A549 (cell line): ENCODE data around the gene GSK3B. TPM values are rescaled to one million over a fixed set of nuclear protein-coding genes. Genes with fewer than 3 reads are reported as not detected.

Experiments
- ATAC-seq, 2 experiments: fragments of 200-7000 bp in 1 of 2; fragments of >200 bp in 1 of 2; cut with Nextera tagmentation in 1 of 2; cut with Tn5 transposase in 1 of 2; 3 replicates each; pipeline versions ENCODE4 v1.8.0 to v1.9.1; 2018 to 2020; ENCODE audit warnings: mild to moderate bottlenecking in 1 of 2, moderate library complexity in 1 of 2
- CTCF ChIA-PET: fragments of 300-600 bp; sonication (Branson Sonifier 250); formaldehyde crosslinking; extraction: SDS; loops from one replicate; lab custom pipeline; 2021; ENCODE audit warnings: antibody characterized with exemption, inconsistent platforms; lab: Yijun Ruan, JAX
- POLR2A ChIA-PET: fragments of 350-600 bp; formaldehyde crosslinking; extraction: SDS; loops from one replicate; lab custom pipeline; 2021; ENCODE audit warnings: antibody characterized with exemption, inconsistent platforms; lab: Yijun Ruan, JAX
- DNase-seq, 2 experiments: peaks; one replicate each; pipeline versions ENCODE4 v3.0.0 to v3.0.0-alpha.2; 2011 to 2016; ENCODE audit warnings: low read depth in 1 of 2, low spot score in 1 of 2
- FAIRE-seq: peaks from 2 replicates; lab custom pipeline; 2011; peaks lifted over from hg19 to GRCh38; lab: Jason Lieb, UNC
- H3K27ac ChIP-seq, 2 experiments: fragments of >200 bp; sonication (Bioruptor Twin); formaldehyde crosslinking; 3 replicates each; pipeline ENCODE4 v1.5.1; 2016 to 2017
- H3K4me1 ChIP-seq: fragments of >200 bp; sonication (Bioruptor Twin); formaldehyde crosslinking; 3 replicates; pipeline ENCODE4 v1.6.1; 2016
- H3K4me2 ChIP-seq: fragments of >200 bp; sonication (Bioruptor Twin); formaldehyde crosslinking; 3 replicates; pipeline ENCODE4 v1.6.1; 2016
- H3K4me3 ChIP-seq: fragments of >200 bp; sonication (Bioruptor Twin); formaldehyde crosslinking; 3 replicates; pipeline ENCODE4 v1.5.1; 2016
- H3K9me3 ChIP-seq: fragments of >200 bp; sonication (Bioruptor Twin); formaldehyde crosslinking; 3 replicates; pipeline ENCODE4 v1.6.1; 2016
- BCL3 ChIP-seq: fragments of >200 bp; sonication (Bioruptor Twin); formaldehyde crosslinking; IDR thresholded peaks from 3 replicates; pipeline ENCODE4 v1.6.1; 2016
- CEBPB ChIP-seq, 2 experiments: fragments of >200 bp in 1 of 2; sonication (Bioruptor Twin) in 1 of 2; formaldehyde crosslinking in 1 of 2; IDR thresholded peaks; 2 replicates each; pipeline ENCODE4 v1.6.1; 2012 to 2016
- CTCF ChIP-seq: fragments of >200 bp; sonication (Bioruptor Twin); formaldehyde crosslinking; IDR thresholded peaks from 3 replicates; pipeline ENCODE4 v1.5.1; 2016
- EP300 ChIP-seq, 2 experiments: fragments of >200 bp; sonication (Bioruptor Twin); formaldehyde crosslinking; IDR thresholded peaks; 2 replicates in 1 of 2; 3 replicates in 1 of 2; pipeline ENCODE4 v1.6.1; 2016 to 2017
- FOSB ChIP-seq: fragments of 250-450 bp; sonication (Bioruptor Pico); IDR thresholded peaks from 2 replicates; pipeline ENCODE4 v1.5.0; 2020; ENCODE audit warnings: mild to moderate bottlenecking, moderate library complexity
- GATA3 ChIP-seq: IDR thresholded peaks from 2 replicates; pipeline ENCODE4 v1.6.1; 2012; ENCODE audit warnings: borderline replicate concordance
- HOXA7 ChIP-seq: fragments of 250-450 bp; sonication (Bioruptor Pico); IDR thresholded peaks from 2 replicates; pipeline ENCODE4 v1.5.0; 2020; ENCODE audit warnings: mild to moderate bottlenecking, moderate library complexity
- JUN ChIP-seq, 2 experiments: fragments of >200 bp; sonication (Bioruptor Twin); formaldehyde crosslinking; IDR thresholded peaks; 2 replicates in 1 of 2; 3 replicates in 1 of 2; pipeline ENCODE4 v1.6.1; 2016 to 2017
- KDM5A ChIP-seq: fragments of 200-600 bp; sonication (generic); IDR thresholded peaks from 2 replicates; pipeline ENCODE4 v1.6.1; 2016; ENCODE audit warnings: antibody characterized with exemption, mild to moderate bottlenecking
- MAZ ChIP-seq: fragments of 150-350 bp; IDR thresholded peaks from 2 replicates; pipeline ENCODE4 v1.6.1; 2014; ENCODE audit warnings: antibody characterized with exemption, low read depth, low read length, borderline replicate concordance
- PHF8 ChIP-seq: fragments of 200-600 bp; sonication (generic); IDR thresholded peaks from 2 replicates; pipeline ENCODE4 v1.6.1; 2016; ENCODE audit warnings: low read depth, mild to moderate bottlenecking, antibody characterized with exemption, moderate library complexity, borderline replicate concordance
- POLR2A ChIP-seq: IDR thresholded peaks from 2 replicates; pipeline ENCODE4 v1.6.1; 2012; ENCODE audit warnings: mild to moderate bottlenecking, low read length
- RCOR1 ChIP-seq: fragments of 150-350 bp; IDR thresholded peaks from 2 replicates; pipeline ENCODE4 v1.6.1; 2014; ENCODE audit warnings: antibody characterized with exemption, low read length, low read depth
- REST ChIP-seq: fragments of 200-600 bp; sonication (generic); IDR thresholded peaks from 2 replicates; pipeline ENCODE4 v1.6.1; 2016; ENCODE audit warnings: antibody characterized with exemption, mild to moderate bottlenecking, moderate library complexity
- RFX5 ChIP-seq: fragments of 450-650 bp; IDR thresholded peaks from 2 replicates; pipeline ENCODE4 v1.7.1; 2014; ENCODE audit warnings: antibody characterized with exemption, mild to moderate bottlenecking, moderate library complexity
- SREBF2 ChIP-seq: fragments of 450-650 bp; IDR thresholded peaks from 2 replicates; pipeline ENCODE4 v1.6.1; 2014; ENCODE audit warnings: mild to moderate bottlenecking, moderate library complexity
- WGBS: methylation state at CpG from one replicate; pipeline ENCODE4 v1.1.6; 2017; ENCODE audit errors: missing lambda C conversion rate; 5-methylcytosine and 5-hydroxymethylcytosine counted together
- polyA plus RNA-seq, 4 experiments: library from polyadenylated mRNA; depleted of rRNA in 3 of 4; stranded (reverse); fragments of >200 nt; fragmentation: RNase III in 1 of 4; extraction: RNeasy Plus Mini Kit Qiagen cat#74134 plus additional on column Dnase treatment in 1 of 4; gene quantifications; 2 replicates in 3 of 4; 3 replicates in 1 of 4; pipeline ENCODE4 v1.2.3, GENCODE V29; 2011 to 2017
- TF ChIP-seq, protein P1 (sequence below): IDR thresholded peaks from 2 replicates; pipeline ENCODE4 v1.6.1; 2012
- TF ChIP-seq, protein P2 (sequence below): IDR thresholded peaks from 2 replicates; pipeline ENCODE4 v1.6.1; 2012; ENCODE audit warnings: low read depth, borderline replicate concordance
- TF ChIP-seq, protein P3 (sequence below): fragments of 250-450 bp; sonication (Bioruptor Pico); IDR thresholded peaks from 2 replicates; pipeline ENCODE4 v1.5.0; 2021; ENCODE audit warnings: mild to moderate bottlenecking, moderate library complexity, borderline replicate concordance

GSK3B gene
- polyA plus RNA-seq, 2 of the 4 experiments (the other 2 are of a cell fraction): 30.0 to 49.8 TPM

DNA sequence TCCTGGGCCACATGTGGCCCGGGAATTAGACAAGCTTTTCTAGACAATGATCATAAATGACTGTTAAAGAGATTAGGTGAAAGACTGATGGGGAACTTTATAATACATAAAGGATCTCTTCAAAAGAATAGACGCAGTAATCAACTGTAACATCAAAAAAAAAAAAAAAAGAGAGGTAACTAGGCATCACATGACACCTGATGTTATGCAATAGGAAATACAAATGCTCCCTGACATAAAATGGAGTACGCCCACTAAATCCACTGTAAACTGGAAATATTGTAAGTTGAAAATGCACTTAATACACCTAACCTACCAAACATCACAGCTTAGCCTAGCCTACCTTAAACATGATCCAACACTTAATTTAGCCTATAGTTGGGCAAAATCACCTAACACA, 27.2 kb downstream of the GSK3B start:
- Histone ChIP-seq H3K4me3 (no peak overlapping the region), H3K4me2 (no peak overlapping the region), H3K4me1 (peaks cover 17% of the 10 kb centered on the region; the same call in 2 of the 3 replicates), H3K27ac (no peak overlapping the region), H3K9me3 (no peaks in the 10 kb centered on the region)
- ChIA-PET CTCF (no interaction called here), POLR2A (no interaction called here)
- DNase-seq: no peak
- ATAC-seq: no peak
- peak; percentile 35 to 41; a peak in 2 of 4 replicates for TF ChIP-seq CEBPB (IDR thresholded peaks at IDR 0.05)
- TF ChIP-seq FOSB (CRISPR knock-in tag): no peak
- 91% methylated on average over 3 of the region's 3 CpGs for WGBS
- no peak for FAIRE-seq

DNA sequence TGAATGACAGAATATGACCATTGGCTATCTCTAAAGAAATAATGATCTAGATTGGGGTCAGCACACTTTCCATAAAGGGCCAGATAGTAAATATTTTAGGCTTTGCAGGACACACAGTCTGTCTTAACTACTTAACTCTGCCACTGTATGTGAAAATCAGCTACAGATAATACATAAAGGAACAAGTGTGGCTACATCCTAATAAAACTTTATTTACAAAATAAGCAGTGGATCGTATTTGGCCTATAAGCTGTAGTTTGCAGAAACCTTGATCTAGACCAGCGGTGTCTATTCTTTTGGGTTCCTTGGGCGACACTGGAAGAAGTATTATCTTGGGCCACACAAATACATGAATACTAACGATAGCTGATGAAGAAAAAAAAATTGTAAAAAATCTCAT, 27.6 kb downstream of the GSK3B start:
- ATAC-seq (no peak), DNase-seq (no peak), FAIRE-seq (no peak)
- peaks cover 14% of the 10 kb centered on the region; the same call in 2 of the 3 replicates for H3K4me1 ChIP-seq
- CTCF ChIA-PET: no interaction called here
- H3K4me3 ChIP-seq: no peak overlapping the region
- 93% methylated on average over 4 of the region's 4 CpGs for WGBS
- H3K27ac ChIP-seq: no peak overlapping the region
- no peaks in the 10 kb centered on the region for H3K9me3 ChIP-seq
- no peak overlapping the region for H3K4me2 ChIP-seq
- POLR2A ChIA-PET: no interaction called here
- TF ChIP-seq REST (no peak), GATA3 (no peak), RFX5 (no peak), CTCF (no peak)

DNA sequence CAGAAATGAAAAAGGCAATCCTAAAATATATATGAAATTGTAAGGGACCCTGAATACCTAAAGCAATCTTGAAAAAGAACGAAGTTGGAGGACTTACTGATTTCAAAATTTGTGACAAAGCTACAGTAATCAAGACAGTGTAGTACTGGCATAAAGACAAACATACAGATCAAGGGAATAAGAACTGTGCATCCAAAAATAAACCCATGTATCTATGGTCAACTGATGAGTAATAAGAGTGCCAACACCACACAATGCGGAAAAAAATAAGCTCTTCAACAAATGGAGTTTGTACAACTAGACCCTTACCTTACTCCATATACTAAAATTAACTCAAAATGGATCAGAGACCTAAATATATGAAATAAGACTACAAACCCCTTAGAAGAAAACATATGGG, 29.6 kb downstream of the GSK3B start:
- ChIA-PET CTCF (no interaction called here), POLR2A (no interaction called here)
- no peak overlapping the region for H3K4me2 ChIP-seq
- H3K4me1 ChIP-seq: peaks cover 3% of the 10 kb centered on the region; the same call in 1 of the 3 replicates
- no peaks in the 10 kb centered on the region for H3K9me3 ChIP-seq
- WGBS: 78% methylated on average over 2 of the region's 2 CpGs
- no peak for DNase-seq
- ATAC-seq: no peak
- no peak overlapping the region for H3K27ac ChIP-seq
- FAIRE-seq: no peak
- no peak overlapping the region for H3K4me3 ChIP-seq
- no peak for TF ChIP-seq RFX5
- TF ChIP-seq, protein P1, sequence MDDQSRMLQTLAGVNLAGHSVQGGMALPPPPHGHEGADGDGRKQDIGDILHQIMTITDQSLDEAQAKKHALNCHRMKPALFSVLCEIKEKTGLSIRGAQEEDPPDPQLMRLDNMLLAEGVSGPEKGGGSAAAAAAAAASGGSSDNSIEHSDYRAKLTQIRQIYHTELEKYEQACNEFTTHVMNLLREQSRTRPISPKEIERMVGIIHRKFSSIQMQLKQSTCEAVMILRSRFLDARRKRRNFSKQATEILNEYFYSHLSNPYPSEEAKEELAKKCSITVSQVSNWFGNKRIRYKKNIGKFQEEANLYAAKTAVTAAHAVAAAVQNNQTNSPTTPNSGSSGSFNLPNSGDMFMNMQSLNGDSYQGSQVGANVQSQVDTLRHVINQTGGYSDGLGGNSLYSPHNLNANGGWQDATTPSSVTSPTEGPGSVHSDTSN: no peak
- TF ChIP-seq EP300 (IDR thresholded peaks at IDR 0.05): no peak
- no peak for TF ChIP-seq REST
- no peak for TF ChIP-seq POLR2A
- TF ChIP-seq MAZ: no peak
- TF ChIP-seq KDM5A: no peak
- TF ChIP-seq, protein P2, sequence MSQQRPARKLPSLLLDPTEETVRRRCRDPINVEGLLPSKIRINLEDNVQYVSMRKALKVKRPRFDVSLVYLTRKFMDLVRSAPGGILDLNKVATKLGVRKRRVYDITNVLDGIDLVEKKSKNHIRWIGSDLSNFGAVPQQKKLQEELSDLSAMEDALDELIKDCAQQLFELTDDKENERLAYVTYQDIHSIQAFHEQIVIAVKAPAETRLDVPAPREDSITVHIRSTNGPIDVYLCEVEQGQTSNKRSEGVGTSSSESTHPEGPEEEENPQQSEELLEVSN: no peak
- TF ChIP-seq, protein P3, sequence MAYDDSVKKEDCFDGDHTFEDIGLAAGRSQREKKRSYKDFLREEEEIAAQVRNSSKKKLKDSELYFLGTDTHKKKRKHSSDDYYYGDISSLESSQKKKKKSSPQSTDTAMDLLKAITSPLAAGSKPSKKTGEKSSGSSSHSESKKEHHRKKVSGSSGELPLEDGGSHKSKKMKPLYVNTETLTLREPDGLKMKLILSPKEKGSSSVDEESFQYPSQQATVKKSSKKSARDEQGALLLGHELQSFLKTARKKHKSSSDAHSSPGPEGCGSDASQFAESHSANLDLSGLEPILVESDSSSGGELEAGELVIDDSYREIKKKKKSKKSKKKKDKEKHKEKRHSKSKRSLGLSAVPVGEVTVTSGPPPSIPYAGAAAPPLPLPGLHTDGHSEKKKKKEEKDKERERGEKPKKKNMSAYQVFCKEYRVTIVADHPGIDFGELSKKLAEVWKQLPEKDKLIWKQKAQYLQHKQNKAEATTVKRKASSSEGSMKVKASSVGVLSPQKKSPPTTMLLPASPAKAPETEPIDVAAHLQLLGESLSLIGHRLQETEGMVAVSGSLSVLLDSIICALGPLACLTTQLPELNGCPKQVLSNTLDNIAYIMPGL: no peak
- no peak for TF ChIP-seq HOXA7 (CRISPR knock-in tag)
- TF ChIP-seq PHF8: no peak
- TF ChIP-seq BCL3: no peak
- TF ChIP-seq RCOR1: no peak
- no peak for TF ChIP-seq GATA3
- no peak for TF ChIP-seq JUN (IDR thresholded peaks at IDR 0.05)
- TF ChIP-seq SREBF2: no peak
